ENCODE results near the gene GPATCH8. TPM values are rescaled to one million over a fixed set of nuclear protein-coding genes. Genes with fewer than 3 reads are reported as not detected.

Gene GPATCH8
- polyA plus RNA-seq, 1 donor (not counting 4 experiments of a cell fraction or from before 2014, with no cell fraction given): 15.1 TPM

DNA sequence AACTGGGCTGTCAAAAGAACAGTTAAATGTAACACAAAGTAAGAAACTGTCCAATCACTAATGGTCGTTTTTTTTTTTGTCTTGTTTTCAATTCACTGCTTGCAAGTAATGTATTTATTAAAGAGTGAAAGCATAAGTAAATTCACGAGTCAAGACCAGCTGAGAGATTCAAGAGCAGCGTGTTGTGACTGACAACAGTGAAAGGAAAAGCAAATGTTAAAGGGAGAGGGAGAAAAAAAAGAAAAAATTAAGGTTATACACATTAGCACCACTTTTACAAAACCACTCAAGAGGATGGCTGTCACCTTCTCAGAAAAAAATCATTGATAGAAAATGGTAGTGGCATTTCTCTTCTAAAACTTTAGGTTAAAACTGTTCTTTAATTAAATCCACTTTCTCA lies 36.1 kb downstream of the GPATCH8 start:
- Histone ChIP-seq H2AFZ (ENCODE audit: control insufficient read depth, low read length) (no peak overlapping the region), H3K9me1 (ENCODE audit: control insufficient read depth, extremely low read depth, insufficient read depth, low read length) (no peaks in the 10 kb centered on the region), H3K27me3 (ENCODE audit: control insufficient read depth, extremely low read depth, insufficient read depth, low read length) (no peaks in the 10 kb centered on the region), H4K20me1 (ENCODE audit: control insufficient read depth, extremely low read depth, insufficient read depth, low read length) (peaks cover 3% of the 10 kb centered on the region), H3K79me2 (ENCODE audit: control insufficient read depth, insufficient read depth, low read length) (peaks cover 49% of the 10 kb centered on the region), H3K9me3 (ENCODE audit: control insufficient read depth, low read depth, low read length) (no peaks in the 10 kb centered on the region), H3K9ac (ENCODE audit: control insufficient read depth, extremely low read depth, insufficient read depth, low read length) (no peak overlapping the region), H3K36me3 (ENCODE audit: control insufficient read depth in 2 of 2, extremely low read depth in 1 of 2, insufficient read depth in 2 of 2, low read length in 2 of 2) (peaks cover 4 to 5% of the 10 kb centered on the region in 2 experiments), H3K27ac (ENCODE audit: control insufficient read depth, insufficient read depth, low read length) (no peak overlapping the region), H3K4me2 (ENCODE audit: control insufficient read depth, extremely low read depth, insufficient read depth, low read depth, low read length) (no peak overlapping the region), H3K4me3 (ENCODE audit: control insufficient read depth in 2 of 3, extremely low read depth in 1 of 3, insufficient read depth in 2 of 3, low read depth in 1 of 3, low read length in 3 of 3) (no peak overlapping the region), H3K4me1 (ENCODE audit: control insufficient read depth, extremely low read depth, insufficient read depth, low read length) (no peaks in the 10 kb centered on the region)
- dilution Hi-C loops (cut with MboI; ENCODE audit: extremely low pct_ligation_motif_present, low sequenced_read_pairs): no loop called here
- DNase-seq (ENCODE audit: low read depth, low spot score) (no peak), FAIRE-seq (no peak)
- TF ChIP-seq EZH2 (IDR thresholded peaks at IDR 0.05; ENCODE audit: low read length): no peak
- TF ChIP-seq, protein P1, sequence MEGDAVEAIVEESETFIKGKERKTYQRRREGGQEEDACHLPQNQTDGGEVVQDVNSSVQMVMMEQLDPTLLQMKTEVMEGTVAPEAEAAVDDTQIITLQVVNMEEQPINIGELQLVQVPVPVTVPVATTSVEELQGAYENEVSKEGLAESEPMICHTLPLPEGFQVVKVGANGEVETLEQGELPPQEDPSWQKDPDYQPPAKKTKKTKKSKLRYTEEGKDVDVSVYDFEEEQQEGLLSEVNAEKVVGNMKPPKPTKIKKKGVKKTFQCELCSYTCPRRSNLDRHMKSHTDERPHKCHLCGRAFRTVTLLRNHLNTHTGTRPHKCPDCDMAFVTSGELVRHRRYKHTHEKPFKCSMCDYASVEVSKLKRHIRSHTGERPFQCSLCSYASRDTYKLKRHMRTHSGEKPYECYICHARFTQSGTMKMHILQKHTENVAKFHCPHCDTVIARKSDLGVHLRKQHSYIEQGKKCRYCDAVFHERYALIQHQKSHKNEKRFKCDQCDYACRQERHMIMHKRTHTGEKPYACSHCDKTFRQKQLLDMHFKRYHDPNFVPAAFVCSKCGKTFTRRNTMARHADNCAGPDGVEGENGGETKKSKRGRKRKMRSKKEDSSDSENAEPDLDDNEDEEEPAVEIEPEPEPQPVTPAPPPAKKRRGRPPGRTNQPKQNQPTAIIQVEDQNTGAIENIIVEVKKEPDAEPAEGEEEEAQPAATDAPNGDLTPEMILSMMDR (optimal IDR thresholded peaks at IDR 0.05 in 1 of 3, IDR thresholded peaks at IDR 0.05 in 1 of 3, conservative IDR thresholded peaks at IDR 0.05 in 1 of 3; ENCODE audit: extremely low read depth in 1 of 3, insufficient read depth in 2 of 3, low read length in 3 of 3): no peak

DNA sequence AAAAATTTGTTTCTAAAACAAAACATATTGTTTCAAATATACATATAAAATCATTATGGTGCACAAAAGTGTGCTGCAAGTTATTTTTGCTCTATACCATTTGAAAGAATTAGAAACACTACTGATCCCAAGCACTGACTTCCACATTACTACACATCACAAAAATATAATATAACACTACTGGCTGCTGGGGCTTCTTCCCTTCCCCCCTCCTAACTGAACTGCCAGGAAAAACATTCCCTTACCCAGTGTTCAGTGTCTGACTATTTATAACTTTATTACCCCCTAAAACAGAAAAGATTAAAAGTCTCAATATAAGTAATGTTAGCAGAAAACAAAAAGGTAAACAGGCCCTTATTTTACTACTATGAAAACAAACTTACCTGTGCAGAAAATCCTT lies 36.9 kb downstream of the GPATCH8 start:
- H3K79me2 ChIP-seq (ENCODE audit: control insufficient read depth, insufficient read depth, low read length): peaks cover 48% of the 10 kb centered on the region
- H2AFZ ChIP-seq (ENCODE audit: control insufficient read depth, low read length): no peak overlapping the region
- no peak for TF ChIP-seq EZH2 (IDR thresholded peaks at IDR 0.05; ENCODE audit: low read length)
- TF ChIP-seq, protein P1 (optimal IDR thresholded peaks at IDR 0.05 in 1 of 3, IDR thresholded peaks at IDR 0.05 in 1 of 3, conservative IDR thresholded peaks at IDR 0.05 in 1 of 3; ENCODE audit: extremely low read depth in 1 of 3, insufficient read depth in 2 of 3, low read length in 3 of 3): no peak
- H3K4me3 ChIP-seq (ENCODE audit: control insufficient read depth in 2 of 3, extremely low read depth in 1 of 3, insufficient read depth in 2 of 3, low read depth in 1 of 3, low read length in 3 of 3): no peak overlapping the region
- H3K9me3 ChIP-seq (ENCODE audit: control insufficient read depth, low read depth, low read length): no peaks in the 10 kb centered on the region
- H3K27me3 ChIP-seq (ENCODE audit: control insufficient read depth, extremely low read depth, insufficient read depth, low read length): no peaks in the 10 kb centered on the region
- no peaks in the 10 kb centered on the region for H3K4me1 ChIP-seq (ENCODE audit: control insufficient read depth, extremely low read depth, insufficient read depth, low read length)
- H3K36me3 ChIP-seq (ENCODE audit: control insufficient read depth in 2 of 2, extremely low read depth in 1 of 2, insufficient read depth in 2 of 2, low read length in 2 of 2): peaks cover 1 to 5% of the 10 kb centered on the region in 2 experiments
- dilution Hi-C loops (cut with MboI; ENCODE audit: extremely low pct_ligation_motif_present, low sequenced_read_pairs): no loop called here
- no peak overlapping the region for H3K27ac ChIP-seq (ENCODE audit: control insufficient read depth, insufficient read depth, low read length)
- H3K9ac ChIP-seq (ENCODE audit: control insufficient read depth, extremely low read depth, insufficient read depth, low read length): no peak overlapping the region
- no peak for FAIRE-seq
- H3K9me1 ChIP-seq (ENCODE audit: control insufficient read depth, extremely low read depth, insufficient read depth, low read length): no peaks in the 10 kb centered on the region
- no peak overlapping the region for H3K4me2 ChIP-seq (ENCODE audit: control insufficient read depth, extremely low read depth, insufficient read depth, low read depth, low read length)
- no peak for DNase-seq (ENCODE audit: low read depth, low spot score)
- H4K20me1 ChIP-seq (ENCODE audit: control insufficient read depth, extremely low read depth, insufficient read depth, low read length): peaks cover 3% of the 10 kb centered on the region

All from keratinocyte (primary cell).